ENCODE measurements around the gene GALNT10.
"Not testable (repeated sequence)": the region's sequence is repeated elsewhere in the genome, so short reads cannot be mapped to it uniquely, and the experiment has no call there.

The GALNT10 gene

DNA sequence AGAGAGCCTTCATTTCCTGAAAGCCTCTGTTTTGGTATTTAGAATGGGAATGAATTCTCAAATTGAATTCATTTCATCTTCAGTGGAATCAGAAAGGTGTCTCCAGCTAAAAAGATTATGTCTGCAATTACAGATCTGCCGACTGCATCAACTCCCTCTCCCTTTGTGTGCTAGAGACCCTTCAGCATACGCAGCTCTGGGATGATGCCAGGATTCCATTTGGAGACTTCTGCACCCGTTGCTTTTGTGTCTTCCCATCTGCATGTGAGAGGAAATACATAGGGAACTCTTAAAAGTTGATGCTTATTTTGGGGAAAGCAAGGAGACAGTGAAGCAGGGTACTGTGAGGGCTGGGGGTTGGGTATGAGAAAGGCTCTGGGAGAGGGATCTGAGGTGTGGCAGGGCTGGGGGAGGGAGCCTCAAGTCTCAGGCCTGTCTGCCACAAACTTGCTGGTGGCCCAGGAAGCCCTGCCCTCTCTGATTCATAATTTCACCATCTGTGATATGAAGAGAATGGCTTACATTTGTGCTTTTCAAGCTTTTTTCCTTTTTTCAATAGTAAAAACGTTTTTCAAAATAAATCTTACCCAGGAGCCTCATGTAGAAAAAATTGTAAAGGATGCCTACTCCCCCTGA lies 165.6 kb downstream of the GALNT10 start:
- TF ChIP-seq, protein P1, sequence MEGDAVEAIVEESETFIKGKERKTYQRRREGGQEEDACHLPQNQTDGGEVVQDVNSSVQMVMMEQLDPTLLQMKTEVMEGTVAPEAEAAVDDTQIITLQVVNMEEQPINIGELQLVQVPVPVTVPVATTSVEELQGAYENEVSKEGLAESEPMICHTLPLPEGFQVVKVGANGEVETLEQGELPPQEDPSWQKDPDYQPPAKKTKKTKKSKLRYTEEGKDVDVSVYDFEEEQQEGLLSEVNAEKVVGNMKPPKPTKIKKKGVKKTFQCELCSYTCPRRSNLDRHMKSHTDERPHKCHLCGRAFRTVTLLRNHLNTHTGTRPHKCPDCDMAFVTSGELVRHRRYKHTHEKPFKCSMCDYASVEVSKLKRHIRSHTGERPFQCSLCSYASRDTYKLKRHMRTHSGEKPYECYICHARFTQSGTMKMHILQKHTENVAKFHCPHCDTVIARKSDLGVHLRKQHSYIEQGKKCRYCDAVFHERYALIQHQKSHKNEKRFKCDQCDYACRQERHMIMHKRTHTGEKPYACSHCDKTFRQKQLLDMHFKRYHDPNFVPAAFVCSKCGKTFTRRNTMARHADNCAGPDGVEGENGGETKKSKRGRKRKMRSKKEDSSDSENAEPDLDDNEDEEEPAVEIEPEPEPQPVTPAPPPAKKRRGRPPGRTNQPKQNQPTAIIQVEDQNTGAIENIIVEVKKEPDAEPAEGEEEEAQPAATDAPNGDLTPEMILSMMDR (IDR thresholded peaks at IDR 0.05; ENCODE audit: low read depth, low read length) = no peak
- Histone ChIP-seq H3K27ac (no peak overlapping the region), H3K9me3 (ENCODE audit: severe bottlenecking) (no peaks in the 10 kb centered on the region), H3K27me3 (ENCODE audit: insufficient read depth, low read depth, severe bottlenecking) (no peaks in the 10 kb centered on the region), H3K4me3 (ENCODE audit: low read depth, low read length) (no peak overlapping the region), H3K36me3 (no peaks in the 10 kb centered on the region)
- DNase-seq = no peak

- Histone ChIP-seq H3K27me3 (ENCODE audit: insufficient read depth, low read depth, severe bottlenecking) (no peaks in the 10 kb centered on the region), H3K36me3 (no peaks in the 10 kb centered on the region), H3K4me3 (ENCODE audit: low read depth, low read length) (no peak overlapping the region), H3K27ac (no peak overlapping the region), H3K9me3 (ENCODE audit: severe bottlenecking) (no peaks in the 10 kb centered on the region)
- no peak for DNase-seq
- TF ChIP-seq, protein P1 (IDR thresholded peaks at IDR 0.05; ENCODE audit: low read depth, low read length) = no peak
These were observed 166.4 kb downstream of the GALNT10 start for GRCh38 chr5:154356958-154357357.

- H3K27me3 ChIP-seq (ENCODE audit: insufficient read depth, low read depth, severe bottlenecking) = no peaks in the 10 kb centered on the region
- no peak overlapping the region for H3K27ac ChIP-seq
- DNase-seq = no peak
- no peaks in the 10 kb centered on the region for H3K36me3 ChIP-seq
- TF ChIP-seq, protein P1 (IDR thresholded peaks at IDR 0.05; ENCODE audit: low read depth, low read length) = no peak
- no peak overlapping the region for H3K4me3 ChIP-seq (ENCODE audit: low read depth, low read length)
- H3K9me3 ChIP-seq (ENCODE audit: severe bottlenecking) = no peaks in the 10 kb centered on the region
These were observed 168.1 kb downstream of the GALNT10 start for GRCh38 chr5:154358516-154359220.

GRCh38 chr5:154359221-154359573 lies 168.7 kb downstream of the GALNT10 start:
- Histone ChIP-seq H3K27ac (no peak overlapping the region), H3K27me3 (ENCODE audit: insufficient read depth, low read depth, severe bottlenecking) (no peaks in the 10 kb centered on the region), H3K9me3 (ENCODE audit: severe bottlenecking) (no peaks in the 10 kb centered on the region), H3K4me3 (ENCODE audit: low read depth, low read length) (no peak overlapping the region), H3K36me3 (no peaks in the 10 kb centered on the region)
- no peak for DNase-seq
- TF ChIP-seq, protein P1 (IDR thresholded peaks at IDR 0.05; ENCODE audit: low read depth, low read length) = no peak

- H3K27ac ChIP-seq; H3K27me3 ChIP-seq (ENCODE audit: insufficient read depth, low read depth, severe bottlenecking); H3K36me3 ChIP-seq; DNase-seq; H3K4me3 ChIP-seq (ENCODE audit: low read depth, low read length); H3K9me3 ChIP-seq (ENCODE audit: severe bottlenecking): not testable (repeated sequence)
These were observed 169.7 kb downstream of the GALNT10 start for GRCh38 chr5:154360241-154360640.

- no peak for DNase-seq
- H3K4me3 ChIP-seq (ENCODE audit: low read depth, low read length) = no peak overlapping the region
These were observed 172.9 kb downstream of the GALNT10 start for GRCh38 chr5:154363411-154363810.

More at GRCh38 chr5:154363411-154363810, 172.9 kb downstream of the GALNT10 start:
- TF ChIP-seq, protein P1 (IDR thresholded peaks at IDR 0.05; ENCODE audit: low read depth, low read length) = no peak
- Histone ChIP-seq H3K27ac (no peak overlapping the region), H3K27me3 (ENCODE audit: insufficient read depth, low read depth, severe bottlenecking) (no peaks in the 10 kb centered on the region), H3K9me3 (ENCODE audit: severe bottlenecking) (no peaks in the 10 kb centered on the region), H3K36me3 (no peaks in the 10 kb centered on the region)

Data from WERI-Rb-1 (cell line).